RPMI7951 (cell line): ENCODE results near the gene PNPLA7. TPM values are rescaled to one million over a fixed set of nuclear protein-coding genes. Genes with fewer than 3 reads are reported as not detected.
A peak's percentile ranks its signal among the peaks of the same experiment; 100 is the strongest.
"Not testable (repeated sequence)": the region's sequence is repeated elsewhere in the genome, so short reads cannot be mapped to it uniquely, and the experiment has no call there.

Experiments
- DNase-seq: peaks from one replicate; pipeline ENCODE4 v3.0.0-alpha.2; 2012; ENCODE audit warnings: low read depth
- total RNA-seq: library from RNA; depleted of rRNA; stranded (reverse); fragments of >200 nt; shearing (Covaris generic); gene quantifications from 2 replicates; pipeline ENCODE4 v1.2.3, GENCODE V29; 2014

The PNPLA7 gene
- total RNA-seq, 1 experiment from 2014 or later: not detected

- no peak for DNase-seq
These were observed 69.2 kb downstream of the PNPLA7 start for GRCh38 chr9:137480686-137481683.

GRCh38 chr9:137479892-137480685 is 70.1 kb downstream of the PNPLA7 start:
- DNase-seq: peak; percentile 16

GRCh38 chr9:137478962-137479861 is 71.0 kb downstream of the PNPLA7 start:
- DNase-seq: no peak

- DNase-seq: no peak
These were observed 71.6 kb downstream of the PNPLA7 start for GRCh38 chr9:137478613-137478961.

GRCh38 chr9:137477778-137478612 is 72.2 kb downstream of the PNPLA7 start:
- no peak for DNase-seq

GRCh38 chr9:137476856-137477255 is 73.3 kb downstream of the PNPLA7 start:
- no peak for DNase-seq

- DNase-seq: no peak
These were observed 74.5 kb downstream of the PNPLA7 start for GRCh38 chr9:137475666-137476065.

- DNase-seq: no peak
These were observed 75.9 kb downstream of the PNPLA7 start for GRCh38 chr9:137474271-137474670.

GRCh38 chr9:137470785-137471184 is 79.4 kb downstream of the PNPLA7 start:
- no peak for DNase-seq

GRCh38 chr9:137467896-137468295 is 82.3 kb downstream of the PNPLA7 start:
- DNase-seq: no peak

GRCh38 chr9:137467161-137467581 is 83.0 kb downstream of the PNPLA7 start:
- DNase-seq: no peak

- DNase-seq: not testable (repeated sequence)
These were observed 83.7 kb downstream of the PNPLA7 start for GRCh38 chr9:137466389-137467085.

GRCh38 chr9:137465720-137466388 is 84.3 kb downstream of the PNPLA7 start:
- DNase-seq: no peak

- no peak for DNase-seq
These were observed 85.0 kb downstream of the PNPLA7 start for GRCh38 chr9:137465000-137465719.

- DNase-seq: no peak
These were observed 85.8 kb downstream of the PNPLA7 start for GRCh38 chr9:137464291-137464999.

- DNase-seq: no peak
These were observed 86.3 kb downstream of the PNPLA7 start for GRCh38 chr9:137463931-137464290.

- no peak for DNase-seq
These were observed 86.9 kb downstream of the PNPLA7 start for GRCh38 chr9:137462986-137463930.
